HG03139 (cell line): Measurements from ENCODE around the gene RPS10.
"Not testable (repeated sequence)": the region's sequence is repeated elsewhere in the genome, so short reads cannot be mapped to it uniquely, and the experiment has no call there.

Experiments
- ATAC-seq: cut with Tn5 transposase; IDR thresholded peaks from one replicate; pipeline ENCODE4 v1.9.1; 2021; ENCODE audit not compliant: unreplicated experiment

Gene RPS10

GRCh38 chr6:34451192-34451591 lies 25.3 kb upstream of the RPS10 start:
- no peak for ATAC-seq

GRCh38 chr6:34447910-34448309 lies 22.0 kb upstream of the RPS10 start:
- ATAC-seq: no peak

GRCh38 chr6:34447386-34447785 lies 21.5 kb upstream of the RPS10 start:
- ATAC-seq: no peak

- ATAC-seq: no peak
Measured at GRCh38 chr6:34445313-34445860, 19.5 kb upstream of the RPS10 start.

- no peak for ATAC-seq
Measured at GRCh38 chr6:34441526-34441925, 15.7 kb upstream of the RPS10 start.

- no peak for ATAC-seq
Measured at GRCh38 chr6:34439442-34439841, 13.6 kb upstream of the RPS10 start.

GRCh38 chr6:34438705-34439104 lies 12.8 kb upstream of the RPS10 start:
- no peak for ATAC-seq

GRCh38 chr6:34437644-34437970 lies 11.7 kb upstream of the RPS10 start:
- no peak for ATAC-seq

- ATAC-seq: no peak
Measured at GRCh38 chr6:34436803-34437643, 11.2 kb upstream of the RPS10 start.

- no peak for ATAC-seq
Measured at GRCh38 chr6:34435916-34436315, 10.0 kb upstream of the RPS10 start.

GRCh38 chr6:34425132-34425497 lies 754 bp downstream of the RPS10 start:
- no peak for ATAC-seq

GRCh38 chr6:34424200-34425131 lies 1.4 kb downstream of the RPS10 start:
- no peak for ATAC-seq

GRCh38 chr6:34423254-34423653 lies 2.6 kb downstream of the RPS10 start:
- no peak for ATAC-seq

- no peak for ATAC-seq
Measured at GRCh38 chr6:34418367-34418766, 7.5 kb downstream of the RPS10 start.

GRCh38 chr6:34416877-34417371 lies 8.9 kb downstream of the RPS10 start:
- ATAC-seq: no peak

GRCh38 chr6:34414999-34415858 lies 10.6 kb downstream of the RPS10 start:
- no peak for ATAC-seq

- no peak for ATAC-seq
Measured at GRCh38 chr6:34412643-34413214, 13.1 kb downstream of the RPS10 start.

GRCh38 chr6:34412016-34412415 lies 13.9 kb downstream of the RPS10 start:
- ATAC-seq: no peak

- ATAC-seq: not testable (repeated sequence)
Measured at GRCh38 chr6:34407915-34408314, 18.0 kb downstream of the RPS10 start.

- ATAC-seq: no peak
Measured at GRCh38 chr6:34396518-34396917, 29.4 kb downstream of the RPS10 start.
